ENCODE measurements around the gene TFF3.

The TFF3 gene

DNA sequence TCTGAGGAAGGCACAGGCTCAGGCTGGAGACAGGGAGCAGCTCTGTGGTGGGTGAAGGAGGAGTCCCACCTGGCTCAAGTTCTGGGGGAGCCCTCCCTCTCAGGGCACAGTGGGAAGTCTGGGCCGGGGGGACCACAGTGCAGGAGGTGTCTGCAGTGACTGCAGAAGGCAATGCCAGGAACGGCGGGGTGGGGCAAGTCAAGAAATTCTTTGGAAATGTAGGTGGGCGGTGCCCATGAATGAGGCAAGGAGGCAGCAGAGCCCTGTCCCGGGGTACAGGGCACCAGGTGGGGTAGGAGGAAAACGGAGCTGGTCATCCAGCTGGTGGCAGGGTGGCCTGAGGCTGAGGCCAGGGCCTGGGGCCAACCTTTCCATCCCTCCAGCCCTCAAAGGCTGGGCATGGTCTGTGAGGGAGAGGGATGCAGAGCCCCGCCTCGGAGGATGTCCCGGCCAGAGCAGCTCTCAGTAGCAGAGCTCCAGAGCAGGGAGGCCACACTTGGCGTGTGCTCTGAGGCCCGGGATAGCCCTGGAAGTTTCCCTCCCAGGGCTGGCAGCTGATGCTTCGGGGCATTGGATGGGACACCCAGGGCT is 4.7 kb downstream of the TFF3 start:
- no peaks in the 10 kb centered on the region for H3K9me3 ChIP-seq (replicated peaks; ENCODE audit: insufficient read depth, low read length)
- no peak overlapping the region for H2AFZ ChIP-seq (ENCODE audit: low read length)
- no peaks in the 10 kb centered on the region; the same call in 1 of the 2 replicates for H3K4me1 ChIP-seq (ENCODE audit: low read length)
- no peaks in the 10 kb centered on the region for H3K9me2 ChIP-seq (replicated peaks; ENCODE audit: insufficient read depth, low read length)
- H3K36me3 ChIP-seq (replicated peaks; ENCODE audit: insufficient read depth, low read length), result no peaks in the 10 kb centered on the region
- H3K27ac ChIP-seq (ENCODE audit: low read length), result no peak overlapping the region
- H4K20me1 ChIP-seq (ENCODE audit: insufficient read depth, low read length), result no peaks in the 10 kb centered on the region
- DNase-seq, result no peak
- TF ChIP-seq EZH2 (optimal IDR thresholded peaks at IDR 0.05; ENCODE audit: low read depth, low read length) (no peak), EZH2phosphoT487 (IDR thresholded peaks at IDR 0.05; ENCODE audit: low read length) (no peak)
- TF ChIP-seq, protein P1, sequence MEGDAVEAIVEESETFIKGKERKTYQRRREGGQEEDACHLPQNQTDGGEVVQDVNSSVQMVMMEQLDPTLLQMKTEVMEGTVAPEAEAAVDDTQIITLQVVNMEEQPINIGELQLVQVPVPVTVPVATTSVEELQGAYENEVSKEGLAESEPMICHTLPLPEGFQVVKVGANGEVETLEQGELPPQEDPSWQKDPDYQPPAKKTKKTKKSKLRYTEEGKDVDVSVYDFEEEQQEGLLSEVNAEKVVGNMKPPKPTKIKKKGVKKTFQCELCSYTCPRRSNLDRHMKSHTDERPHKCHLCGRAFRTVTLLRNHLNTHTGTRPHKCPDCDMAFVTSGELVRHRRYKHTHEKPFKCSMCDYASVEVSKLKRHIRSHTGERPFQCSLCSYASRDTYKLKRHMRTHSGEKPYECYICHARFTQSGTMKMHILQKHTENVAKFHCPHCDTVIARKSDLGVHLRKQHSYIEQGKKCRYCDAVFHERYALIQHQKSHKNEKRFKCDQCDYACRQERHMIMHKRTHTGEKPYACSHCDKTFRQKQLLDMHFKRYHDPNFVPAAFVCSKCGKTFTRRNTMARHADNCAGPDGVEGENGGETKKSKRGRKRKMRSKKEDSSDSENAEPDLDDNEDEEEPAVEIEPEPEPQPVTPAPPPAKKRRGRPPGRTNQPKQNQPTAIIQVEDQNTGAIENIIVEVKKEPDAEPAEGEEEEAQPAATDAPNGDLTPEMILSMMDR (IDR thresholded peaks at IDR 0.05; ENCODE audit: low read length), result no peak
- no peak overlapping the region for H3K9ac ChIP-seq (ENCODE audit: low read length)
- no peaks in the 10 kb centered on the region for H3K79me2 ChIP-seq (ENCODE audit: low read length)
- H3K4me2 ChIP-seq (ENCODE audit: low read depth, low read length), result no peak overlapping the region
- no peaks in the 10 kb centered on the region for H3F3A ChIP-seq (ENCODE audit: insufficient read depth, low read length)
- H3K27me3 ChIP-seq (replicated peaks; ENCODE audit: insufficient read depth, low read length), result peaks cover 98% of the 10 kb centered on the region
- H3K4me3 ChIP-seq (ENCODE audit: low read length), result no peak overlapping the region

DNA sequence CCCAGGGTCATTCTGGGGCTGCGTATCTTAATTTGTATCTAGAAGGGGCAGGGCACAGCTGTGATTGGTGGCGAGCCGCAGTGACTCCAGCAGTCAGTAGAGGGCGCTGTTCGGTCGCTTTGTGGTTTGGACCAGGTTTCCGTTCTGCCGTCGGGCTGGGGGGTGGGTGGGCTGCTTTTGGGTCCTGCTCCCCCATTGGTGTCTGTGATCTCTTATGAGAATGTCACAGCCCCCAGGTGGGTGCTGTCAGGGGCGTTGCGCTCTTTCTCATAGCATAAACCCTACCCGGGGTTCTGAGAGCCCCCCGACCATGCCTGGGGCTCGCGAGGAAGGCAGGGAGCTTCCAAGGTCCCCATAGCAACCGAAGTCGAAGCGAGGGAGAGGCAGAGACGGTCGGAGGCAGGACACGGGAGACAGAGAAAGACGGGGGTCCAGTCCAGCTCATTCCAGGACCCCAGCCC is 5.4 kb downstream of the TFF3 start:
- no peaks in the 10 kb centered on the region for H3K9me3 ChIP-seq (replicated peaks; ENCODE audit: insufficient read depth, low read length)
- H3K9ac ChIP-seq (ENCODE audit: low read length), result no peak overlapping the region
- H3K36me3 ChIP-seq (replicated peaks; ENCODE audit: insufficient read depth, low read length), result no peaks in the 10 kb centered on the region
- no peaks in the 10 kb centered on the region for H3K79me2 ChIP-seq (ENCODE audit: low read length)
- TF ChIP-seq, protein P1 (IDR thresholded peaks at IDR 0.05; ENCODE audit: low read length), result peak; percentile 95
- TF ChIP-seq EZH2 (optimal IDR thresholded peaks at IDR 0.05; ENCODE audit: low read depth, low read length) (no peak), EZH2phosphoT487 (IDR thresholded peaks at IDR 0.05; ENCODE audit: low read length) (no peak)
- no peaks in the 10 kb centered on the region for H3K9me2 ChIP-seq (replicated peaks; ENCODE audit: insufficient read depth, low read length)
- peaks cover 98% of the 10 kb centered on the region for H3K27me3 ChIP-seq (replicated peaks; ENCODE audit: insufficient read depth, low read length)
- peak overlapping the region; percentile 9; the same call in 1 of the 2 replicates for H3K4me2 ChIP-seq (ENCODE audit: low read depth, low read length)
- H3K4me1 ChIP-seq (ENCODE audit: low read length), result no peaks in the 10 kb centered on the region; the same call in 1 of the 2 replicates
- no peaks in the 10 kb centered on the region for H4K20me1 ChIP-seq (ENCODE audit: insufficient read depth, low read length)
- no peak overlapping the region for H2AFZ ChIP-seq (ENCODE audit: low read length)
- no peak overlapping the region for H3K27ac ChIP-seq (ENCODE audit: low read length)
- H3K4me3 ChIP-seq (ENCODE audit: low read length), result no peak overlapping the region
- no peaks in the 10 kb centered on the region for H3F3A ChIP-seq (ENCODE audit: insufficient read depth, low read length)
- DNase-seq, result peak; percentile 60

DNA sequence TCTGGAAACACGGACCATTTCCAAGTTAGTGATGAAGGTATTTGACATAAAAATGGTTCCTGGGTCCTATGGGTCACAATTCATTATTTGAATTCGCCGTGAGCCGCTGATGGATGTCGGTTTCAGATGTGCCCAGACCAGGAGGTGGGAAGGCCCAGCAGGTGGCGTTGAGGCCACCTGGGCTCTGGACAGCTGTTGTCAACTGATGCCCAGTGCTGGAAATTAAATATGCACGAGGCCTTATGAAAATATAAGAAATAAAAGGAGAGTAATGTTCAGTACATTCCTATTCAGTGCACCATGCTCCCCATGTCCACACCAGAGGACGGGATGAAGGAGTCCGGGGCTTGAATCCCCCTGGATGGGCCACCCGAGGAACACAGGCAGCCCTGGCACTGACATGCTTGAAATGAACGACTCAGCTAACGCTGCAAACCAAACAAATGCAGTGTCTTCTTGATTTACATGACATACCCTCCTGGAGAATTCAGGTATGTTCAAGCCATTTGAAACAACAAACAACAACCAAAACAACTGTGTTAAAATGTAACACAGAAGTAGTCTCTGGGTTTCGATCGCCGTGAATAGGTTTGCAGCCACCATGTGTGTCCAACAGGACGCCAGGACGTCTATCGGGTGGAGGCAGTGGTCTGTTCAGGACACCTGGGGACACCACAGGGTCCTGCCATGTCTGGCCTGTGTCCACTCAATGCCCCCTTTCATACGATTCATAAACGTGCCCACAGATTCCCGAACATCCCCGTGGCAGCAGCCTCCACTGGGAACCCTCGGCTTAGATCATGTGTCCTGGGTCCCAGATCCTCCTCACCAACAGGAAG is 6.1 kb downstream of the TFF3 start:
- no peaks in the 10 kb centered on the region for H3K9me2 ChIP-seq (replicated peaks; ENCODE audit: insufficient read depth, low read length)
- DNase-seq, result peak; percentile 32
- no peak overlapping the region for H2AFZ ChIP-seq (ENCODE audit: low read length)
- H3K79me2 ChIP-seq (ENCODE audit: low read length), result no peaks in the 10 kb centered on the region
- H3K4me1 ChIP-seq (ENCODE audit: low read length), result no peaks in the 10 kb centered on the region; the same call in 1 of the 2 replicates
- H3F3A ChIP-seq (ENCODE audit: insufficient read depth, low read length), result no peaks in the 10 kb centered on the region
- TF ChIP-seq, protein P1 (IDR thresholded peaks at IDR 0.05; ENCODE audit: low read length), result peak; percentile 52
- TF ChIP-seq EZH2 (optimal IDR thresholded peaks at IDR 0.05; ENCODE audit: low read depth, low read length), result no peak
- peak overlapping the region; percentile 9; the same call in 1 of the 2 replicates for H3K4me2 ChIP-seq (ENCODE audit: low read depth, low read length)
- H3K9me3 ChIP-seq (replicated peaks; ENCODE audit: insufficient read depth, low read length), result no peaks in the 10 kb centered on the region
- H3K9ac ChIP-seq (ENCODE audit: low read length), result no peak overlapping the region
- H3K4me3 ChIP-seq (ENCODE audit: low read length), result no peak overlapping the region
- H3K36me3 ChIP-seq (replicated peaks; ENCODE audit: insufficient read depth, low read length), result no peaks in the 10 kb centered on the region
- peaks cover 98% of the 10 kb centered on the region for H3K27me3 ChIP-seq (replicated peaks; ENCODE audit: insufficient read depth, low read length)
- H4K20me1 ChIP-seq (ENCODE audit: insufficient read depth, low read length), result no peaks in the 10 kb centered on the region
- H3K27ac ChIP-seq (ENCODE audit: low read length), result no peak overlapping the region

All from MM.1S (cell line).